GM21390 (cell line): ENCODE measurements around the gene KCNJ13.
"Not testable (repeated sequence)": the region's sequence is repeated elsewhere in the genome, so short reads cannot be mapped to it uniquely, and the experiment has no call there.

ENCODE experiments used
- ATAC-seq: cut with Tn5 transposase; IDR thresholded peaks from one replicate; pipeline ENCODE4 v1.9.1; 2021; ENCODE audit not compliant: unreplicated experiment

KCNJ13 gene

DNA sequence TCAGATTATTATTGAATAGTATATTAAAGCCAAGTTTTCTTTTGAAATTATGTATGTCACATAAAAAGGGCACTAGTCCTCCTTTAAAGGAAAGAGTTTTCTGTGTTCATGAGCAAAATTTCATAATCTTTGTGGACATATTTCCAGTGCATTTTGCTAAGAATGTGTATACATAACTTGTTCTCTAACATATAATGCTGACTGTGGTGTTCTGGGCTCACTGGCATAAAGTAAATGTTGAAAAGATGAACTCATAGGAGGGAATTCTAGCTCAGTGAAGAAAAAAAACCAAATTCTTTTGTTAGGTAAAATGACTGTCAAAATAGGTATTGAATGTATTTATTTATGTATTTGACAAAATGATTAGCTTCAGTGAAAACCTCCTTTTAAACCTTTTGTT is 6.2 kb downstream of the KCNJ13 start:
- no peak for ATAC-seq

DNA sequence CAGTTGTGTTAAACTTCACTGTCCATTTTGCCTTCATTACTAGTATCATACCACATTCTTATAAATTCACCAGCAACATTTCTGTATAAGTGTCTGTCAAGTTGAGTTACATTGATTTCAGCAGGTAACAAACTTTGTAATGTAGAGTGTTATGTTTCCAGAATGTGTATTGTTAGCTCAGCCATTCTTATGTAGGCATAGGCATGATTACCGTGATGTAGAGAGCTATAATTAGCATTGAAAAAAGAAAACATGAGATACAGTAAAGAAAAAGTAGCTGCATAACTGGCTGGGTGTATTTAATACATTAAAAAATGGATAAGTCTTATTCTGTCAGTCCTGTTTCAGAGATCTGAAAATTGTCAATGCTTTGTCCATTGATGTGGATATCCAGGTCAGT is 8.5 kb downstream of the KCNJ13 start:
- ATAC-seq, result no peak

DNA sequence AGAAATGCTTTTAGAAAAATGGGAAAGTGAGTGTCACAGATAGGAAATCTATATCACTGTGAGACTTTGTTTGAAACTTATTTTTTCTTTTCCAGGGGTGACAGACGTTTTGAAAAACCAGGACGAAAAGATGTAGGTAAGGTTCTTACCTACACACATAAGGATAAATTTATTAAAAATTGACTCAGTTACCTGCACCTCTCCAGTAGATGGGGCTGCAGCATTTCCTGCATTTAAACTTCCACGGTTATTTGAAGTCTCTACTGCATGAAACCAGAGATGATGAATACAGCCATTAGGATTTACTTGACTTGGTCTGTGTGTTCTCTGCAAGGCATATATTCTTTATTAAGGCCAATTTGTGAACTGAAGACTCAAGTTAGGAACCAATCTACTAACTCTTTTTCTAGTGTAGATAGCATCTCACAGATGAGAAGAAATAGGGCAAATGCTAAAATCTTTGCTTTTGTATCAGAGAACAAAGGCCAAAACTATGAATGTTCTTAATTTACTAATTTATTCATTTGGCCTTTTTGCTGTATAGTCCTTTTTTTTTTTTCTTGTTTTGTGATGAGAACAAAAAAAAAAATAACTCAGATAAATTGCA is 15.0 kb downstream of the KCNJ13 start:
- no peak for ATAC-seq

DNA sequence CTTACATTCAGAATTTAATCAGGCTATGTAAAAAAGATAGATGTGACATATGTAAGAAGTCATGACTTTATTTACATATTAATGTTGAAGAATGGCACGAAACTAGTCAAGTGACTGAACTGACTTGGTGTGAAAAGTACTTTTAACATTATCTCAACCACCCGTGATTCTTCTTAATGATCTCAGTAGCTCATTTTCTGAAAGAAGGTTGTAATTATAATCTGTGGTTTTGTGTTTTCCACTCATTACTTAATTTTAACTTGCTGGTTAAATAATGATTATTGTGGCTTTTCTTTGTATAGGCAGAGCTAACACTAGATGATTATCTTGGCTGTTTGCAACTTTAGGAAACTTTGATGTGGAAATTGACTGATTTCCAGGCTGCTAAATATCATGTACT is 18.5 kb downstream of the KCNJ13 start:
- ATAC-seq, result no peak

DNA sequence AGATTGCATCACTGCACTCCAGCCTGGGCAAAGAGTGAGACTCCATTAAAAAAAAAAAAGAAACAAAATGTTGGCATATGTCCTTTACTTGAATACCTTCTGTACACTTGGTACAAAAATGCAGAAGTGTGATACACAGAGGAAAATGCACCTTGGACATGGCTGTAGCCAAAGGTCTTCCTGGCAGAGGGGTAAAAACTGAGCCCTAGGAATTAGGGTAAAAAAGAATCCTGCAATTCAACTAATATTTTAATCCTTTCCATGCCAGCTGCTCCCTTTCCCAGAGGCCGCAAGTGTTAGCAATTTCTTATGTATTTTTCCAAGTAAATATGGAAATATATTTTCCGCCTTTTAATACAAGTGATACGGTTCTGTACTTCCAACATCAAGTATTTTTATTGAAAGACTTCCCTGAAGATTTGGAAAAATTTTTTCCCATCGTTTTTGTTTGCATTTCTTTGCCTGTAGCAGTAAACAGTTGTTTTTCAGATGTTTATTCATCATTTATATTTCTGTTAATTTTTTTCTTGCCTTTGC is 26.2 kb downstream of the KCNJ13 start:
- ATAC-seq, result no peak

DNA sequence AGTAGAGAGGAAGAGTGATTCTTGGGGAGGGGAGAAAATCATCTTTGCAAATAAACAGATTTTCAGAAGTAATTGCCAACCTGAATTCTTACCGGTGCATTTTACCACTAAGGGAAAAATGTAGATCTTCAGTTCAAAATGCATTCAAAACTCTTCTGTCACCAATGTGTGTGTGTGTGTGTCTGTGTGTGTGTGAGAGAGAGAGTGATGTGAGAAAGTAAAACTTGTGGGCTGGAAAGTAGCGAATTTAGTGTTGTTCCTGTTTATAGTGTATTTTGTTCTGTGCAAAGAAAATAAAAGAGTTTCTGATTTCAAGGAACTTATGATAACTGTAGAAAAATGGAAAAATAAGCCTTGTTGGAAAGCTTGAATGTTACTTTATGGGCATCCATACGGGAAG is 27.0 kb downstream of the KCNJ13 start:
- ATAC-seq, result no peak

DNA sequence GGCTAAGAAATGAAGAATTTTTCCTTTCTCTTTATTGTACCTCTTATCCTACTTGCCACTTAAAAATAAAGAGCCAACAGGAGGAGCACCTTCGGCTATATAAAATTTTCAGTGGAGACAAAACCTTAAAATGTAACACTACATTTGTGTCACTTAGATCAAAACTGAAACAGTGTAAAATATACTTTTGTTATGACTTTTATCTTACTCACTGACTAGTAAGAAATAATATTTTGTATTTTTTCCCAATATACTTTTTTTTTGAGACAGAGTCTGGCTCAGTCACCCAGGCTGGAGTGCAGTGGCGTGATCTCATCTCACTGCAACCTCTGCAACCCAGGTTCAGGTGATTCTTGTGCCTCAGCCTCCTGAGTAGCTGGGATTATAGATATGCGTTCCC is 28.3 kb downstream of the KCNJ13 start:
- no peak for ATAC-seq

DNA sequence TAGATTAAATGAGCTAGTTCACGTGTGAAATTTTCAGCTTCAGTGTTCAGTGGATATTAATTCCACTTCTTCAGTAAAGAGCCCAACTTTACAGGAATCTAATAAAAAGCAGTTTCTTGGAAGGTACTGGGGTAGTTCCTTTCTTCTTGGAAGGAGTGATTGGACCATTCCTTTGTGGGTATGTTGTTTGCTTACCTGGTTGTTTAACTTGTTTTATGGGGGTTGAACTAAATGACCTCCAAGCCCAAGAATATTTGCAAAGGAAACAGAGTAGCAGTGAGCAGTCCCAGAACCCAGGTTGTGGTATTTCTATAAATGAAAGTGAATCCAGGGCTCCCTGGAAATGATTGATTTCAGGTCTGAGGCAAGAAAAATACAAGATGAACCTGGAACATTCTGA is 31.4 kb downstream of the KCNJ13 start:
- ATAC-seq, result no peak

DNA sequence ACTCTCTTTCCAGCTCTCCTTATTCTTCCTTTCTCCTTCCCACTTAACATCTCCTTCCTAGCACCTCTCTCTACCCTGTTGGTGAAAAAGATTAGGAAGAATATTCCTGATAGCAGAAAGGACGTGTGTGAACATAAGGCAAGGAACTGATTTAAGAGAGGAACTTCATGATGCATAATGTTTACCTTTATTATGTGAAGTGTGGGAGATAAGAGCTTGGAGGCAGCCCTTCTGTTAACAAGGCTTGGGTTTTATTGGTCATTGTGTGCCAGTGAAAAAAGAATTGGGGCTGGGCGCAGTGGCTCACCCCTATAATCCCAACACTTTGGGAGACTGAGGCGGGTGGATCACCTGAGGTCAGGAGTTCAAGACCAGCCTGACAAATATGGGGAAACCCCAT is 34.4 kb downstream of the KCNJ13 start:
- no peak for ATAC-seq

DNA sequence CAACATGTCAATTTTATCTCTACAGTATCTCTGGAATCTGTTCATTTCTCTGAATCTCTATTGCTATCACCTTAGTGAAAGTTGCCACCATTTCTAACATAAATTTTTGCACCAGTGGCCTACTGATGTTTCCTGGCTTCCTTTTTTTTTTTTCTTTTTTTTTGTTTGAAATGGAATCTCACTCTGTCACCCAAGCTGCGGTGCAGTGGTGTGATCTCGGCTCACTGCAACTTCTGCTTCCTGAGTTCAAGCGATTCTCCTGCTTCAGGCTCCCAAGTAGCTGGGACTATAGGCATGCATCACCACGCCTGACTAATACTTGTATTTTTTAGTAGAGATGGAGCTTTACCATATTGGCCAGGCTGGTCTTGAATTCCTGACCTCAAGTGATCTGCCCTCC is 35.1 kb downstream of the KCNJ13 start:
- no peak for ATAC-seq

DNA sequence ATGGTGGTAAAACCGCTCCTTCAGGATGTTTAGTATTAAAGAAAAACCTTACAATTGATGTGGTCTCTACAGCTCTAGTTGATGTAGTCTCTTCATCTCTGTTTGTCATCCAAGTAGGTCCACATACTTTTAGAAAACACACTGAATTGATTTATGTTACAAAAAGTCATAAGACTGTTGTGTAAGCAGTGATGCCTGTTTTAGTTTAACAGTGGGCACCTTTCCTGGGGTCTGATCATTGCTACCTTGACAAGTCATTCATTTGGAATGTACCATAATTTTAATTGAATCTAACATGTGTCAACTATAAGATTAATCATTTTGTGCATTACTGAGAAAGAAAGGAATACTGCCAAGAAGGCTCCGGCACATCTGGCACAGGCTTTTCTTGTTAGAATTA is 44.9 kb downstream of the KCNJ13 start:
- no peak for ATAC-seq

DNA sequence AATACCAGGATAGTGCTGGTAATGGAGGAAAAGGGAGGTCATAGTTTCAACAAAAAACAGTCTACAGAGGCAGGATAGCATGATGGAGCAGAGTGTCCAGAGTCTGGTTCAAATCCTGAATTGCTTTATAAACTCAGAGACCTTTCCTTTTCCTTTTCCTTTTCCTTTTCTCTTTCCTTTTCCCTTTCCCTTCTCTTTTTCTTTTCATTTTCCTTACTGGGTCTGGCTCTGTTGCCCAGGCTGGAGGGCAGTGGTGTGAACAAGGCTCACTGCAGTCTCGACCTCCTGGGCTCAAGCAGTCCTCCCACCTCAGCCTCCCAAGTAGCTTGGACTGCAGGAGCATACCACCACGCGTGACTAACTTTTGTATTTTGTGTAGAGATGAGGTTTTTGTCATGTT is 47.6 kb downstream of the KCNJ13 start:
- ATAC-seq, result no peak

DNA sequence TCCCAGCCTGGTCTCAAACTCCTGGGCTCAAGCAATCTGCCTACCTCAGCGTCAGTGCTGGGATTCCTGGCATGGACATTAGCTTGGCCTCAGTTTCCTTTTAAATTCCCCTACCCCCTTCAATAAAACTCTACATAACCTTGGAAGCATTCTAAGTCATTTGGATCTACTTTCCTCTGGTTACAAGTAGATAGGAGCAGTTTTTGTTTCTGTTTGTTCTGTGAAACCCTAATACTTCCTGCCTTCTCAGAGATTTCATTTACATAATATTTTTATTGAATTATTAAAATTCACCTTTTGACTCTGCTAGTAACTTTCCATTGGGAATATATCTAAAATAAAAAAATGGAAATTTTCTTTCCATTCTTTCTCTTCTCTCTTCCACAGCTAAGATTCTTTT is 53.3 kb downstream of the KCNJ13 start:
- no peak for ATAC-seq

DNA sequence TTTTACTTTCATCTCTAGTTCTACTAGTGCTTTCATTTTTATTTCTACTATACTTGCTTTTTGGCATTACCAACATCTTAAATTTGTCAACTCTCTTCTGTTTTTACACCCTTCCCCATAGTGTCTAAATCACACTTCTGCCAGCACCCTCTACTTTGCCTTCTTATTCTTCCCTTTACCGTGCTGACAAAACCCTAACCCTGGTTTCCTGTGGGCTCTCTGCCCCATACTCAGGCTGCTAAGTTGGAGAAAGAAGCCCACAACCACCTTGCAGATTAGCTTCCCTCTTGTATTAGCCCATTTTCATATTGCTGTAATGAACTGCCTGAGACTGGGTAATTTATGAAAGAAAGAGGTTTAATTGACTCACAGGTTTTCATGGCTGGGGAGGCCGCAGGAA is 54.5 kb downstream of the KCNJ13 start:
- no peak for ATAC-seq

DNA sequence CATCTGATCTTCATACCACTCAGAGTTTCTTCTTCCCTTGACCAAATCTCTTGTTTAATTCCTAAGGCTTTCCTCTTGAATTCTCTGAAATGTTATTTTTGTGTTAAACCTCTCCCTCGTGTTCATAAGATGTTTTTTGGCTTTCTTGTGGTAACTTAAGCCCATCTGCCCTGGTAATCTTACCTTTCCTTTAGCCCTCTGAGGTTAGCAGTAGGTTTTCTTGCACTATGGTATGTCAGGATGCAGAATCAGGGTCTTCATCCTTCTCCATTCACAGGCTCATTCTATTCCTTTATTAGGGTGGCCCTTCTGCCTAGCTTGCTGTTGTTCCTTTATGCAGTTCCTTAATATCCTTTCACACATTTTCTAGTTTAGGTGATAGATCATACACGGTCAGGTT is 55.1 kb downstream of the KCNJ13 start:
- ATAC-seq, result no peak

DNA sequence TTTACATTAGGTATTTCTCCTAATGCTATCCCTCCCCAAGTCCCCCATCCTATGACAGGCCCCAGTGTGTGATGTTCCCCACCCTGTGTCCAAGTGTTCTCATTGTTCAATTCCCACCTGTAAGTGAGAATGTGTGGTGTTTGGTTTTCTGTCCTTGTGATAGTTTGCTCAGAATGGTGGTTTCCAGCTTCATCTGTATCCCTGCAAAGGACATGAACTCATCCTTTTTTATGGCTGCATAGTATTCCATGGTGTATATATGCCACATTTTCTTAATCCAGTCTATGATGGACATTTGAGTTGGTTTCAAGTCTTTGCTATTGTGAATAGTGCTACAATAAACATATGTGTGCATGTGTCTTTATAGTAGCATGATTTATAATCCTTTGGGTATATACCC is 56.3 kb downstream of the KCNJ13 start:
- not testable (repeated sequence) for ATAC-seq
